IMR-90 (cell line): ENCODE data around the gene MARCOL. TPM values are rescaled to one million over a fixed set of nuclear protein-coding genes. Genes with fewer than 3 reads are reported as not detected.

Experiments used
- ATAC-seq: fragments of 200-7000 bp; cut with Tn5 transposase; 2 replicates; pipeline ENCODE4 v1.9.1; 2020; ENCODE audit warnings: low read depth, mild to moderate bottlenecking, moderate library complexity
- BruUV-seq: library from RNA; stranded (reverse); fragments of 400-500 nt; replicated peaks from 2 replicates; lab custom pipeline; 2021; lab: Mats Ljungman, UMichigan
- CTCF ChIA-PET: fragments of 300-600 bp; formaldehyde crosslinking; extraction: SDS; loops from one replicate; lab custom pipeline; 2021; ENCODE audit warnings: antibody characterized with exemption; lab: Yijun Ruan, JAX
- POLR2A ChIA-PET: fragments of 300-600 bp; sonication (Branson Sonifier 250); formaldehyde crosslinking; loops from one replicate; lab custom pipeline; 2022; ENCODE audit warnings: antibody characterized with exemption; ENCODE audit not compliant: unreplicated experiment; lab: Charles Lee
- DNase-seq: peaks from one replicate; pipeline ENCODE4 v3.0.0; 2013
- H2AFZ ChIP-seq: replicated peaks from 2 replicates; pipeline ENCODE3; 2013; ENCODE audit warnings: low read length, mild to moderate bottlenecking; ENCODE audit not compliant: poor library complexity
- H2AK5ac ChIP-seq: 2 replicates; pipeline ENCODE4 v1.6.1; 2013; ENCODE audit warnings: low read depth, low read length, inconsistent platforms
- H2AK9ac ChIP-seq: replicated peaks from 2 replicates; pipeline ENCODE3; 2013; ENCODE audit warnings: mild to moderate bottlenecking, low read depth, low read length, moderate library complexity; ENCODE audit not compliant: poor library complexity
- H2BK120ac ChIP-seq: 2 replicates; pipeline ENCODE4 v1.6.1; 2013; ENCODE audit warnings: low read depth, low read length, inconsistent platforms
- H2BK15ac ChIP-seq: 3 replicates; pipeline ENCODE4 v1.6.1; 2013; ENCODE audit warnings: low read depth, low read length, inconsistent platforms
- H2BK20ac ChIP-seq: 2 replicates; pipeline ENCODE4 v1.6.1; 2013; ENCODE audit warnings: low read depth, mild to moderate bottlenecking, inconsistent platforms, low read length, moderate library complexity
- H2BK5ac ChIP-seq: 2 replicates; pipeline ENCODE4 v1.6.1; 2013; ENCODE audit warnings: mild to moderate bottlenecking, low read depth, low read length, inconsistent platforms; ENCODE audit not compliant: poor library complexity, severe bottlenecking
- H3K14ac ChIP-seq: replicated peaks from 2 replicates; pipeline ENCODE4 v1.6.1; 2013; ENCODE audit warnings: low read depth, low read length, inconsistent platforms
- H3K18ac ChIP-seq: 2 replicates; pipeline ENCODE4 v1.6.1; 2013; ENCODE audit warnings: low read depth, low read length, control low read depth
- H3K23ac ChIP-seq: 2 replicates; pipeline ENCODE4 v1.6.1; 2013; ENCODE audit warnings: low read depth, low read length, inconsistent platforms
- H3K27ac ChIP-seq: 2 replicates; pipeline ENCODE4 v1.5.1; 2013; ENCODE audit warnings: mild to moderate bottlenecking, control low read depth, low read length; ENCODE audit not compliant: insufficient read depth
- H3K27me3 ChIP-seq: 2 replicates; pipeline ENCODE4 v1.6.1; 2013; ENCODE audit warnings: low read length; ENCODE audit not compliant: control insufficient read depth, insufficient read depth
- H3K36me3 ChIP-seq: 2 replicates; pipeline ENCODE4 v1.6.1; 2013; ENCODE audit warnings: low read length, mixed read lengths; ENCODE audit not compliant: control insufficient read depth, insufficient read depth
- H3K4ac ChIP-seq: 2 replicates; pipeline ENCODE4 v1.6.1; 2013; ENCODE audit warnings: low read depth, low read length, inconsistent platforms
- H3K4me1 ChIP-seq: 2 replicates; pipeline ENCODE4 v1.6.1; 2013; ENCODE audit warnings: low read length, mixed read lengths; ENCODE audit not compliant: control insufficient read depth, insufficient read depth
- H3K4me2 ChIP-seq: 2 replicates; pipeline ENCODE4 v1.6.1; 2013; ENCODE audit warnings: low read depth, mild to moderate bottlenecking, control low read depth, low read length, moderate library complexity
- H3K4me3 ChIP-seq: 2 replicates; pipeline ENCODE4 v1.5.1; 2013; ENCODE audit warnings: low read depth, mild to moderate bottlenecking, control low read depth, low read length, moderate library complexity; ENCODE audit not compliant: insufficient read depth
- H3K56ac ChIP-seq: 2 replicates; pipeline ENCODE4 v1.6.1; 2013; ENCODE audit warnings: low read length, inconsistent platforms; ENCODE audit not compliant: insufficient read depth; ENCODE audit errors: extremely low read depth
- H3K79me1 ChIP-seq, 2 experiments: 2 replicates each; pipeline ENCODE4 v1.6.1; 2013; ENCODE audit warnings: low read length in 2 of 2, inconsistent platforms in 1 of 2, low read depth in 1 of 2
- H3K9ac ChIP-seq: 2 replicates; pipeline ENCODE4 v1.6.1; 2013; ENCODE audit warnings: low read depth, low read length, control low read depth
- H3K9me1 ChIP-seq: 2 replicates; pipeline ENCODE4 v1.6.1; 2013; ENCODE audit warnings: low read length, inconsistent platforms; ENCODE audit not compliant: insufficient read depth
- H3K9me3 ChIP-seq: 2 replicates; pipeline ENCODE4 v1.6.1; 2013; ENCODE audit warnings: low read length; ENCODE audit not compliant: control insufficient read depth, insufficient read depth
- H4K20me1 ChIP-seq: 2 replicates; pipeline ENCODE4 v1.6.1; 2013; ENCODE audit warnings: low read length, inconsistent platforms; ENCODE audit not compliant: insufficient read depth
- H4K5ac ChIP-seq: 2 replicates; pipeline ENCODE4 v1.6.1; 2013; ENCODE audit warnings: mild to moderate bottlenecking, low read depth, low read length, control low read depth
- H4K8ac ChIP-seq, 2 experiments: 2 replicates each; pipeline ENCODE4 v1.6.1; 2013; ENCODE audit warnings: low read depth in 2 of 2, low read length in 2 of 2, control low read depth in 1 of 2, inconsistent platforms in 1 of 2
- H4K91ac ChIP-seq: 2 replicates; pipeline ENCODE4 v1.6.1; 2013; ENCODE audit warnings: low read depth, low read length, inconsistent platforms; ENCODE audit not compliant: insufficient read depth
- MAFK ChIP-seq: IDR thresholded peaks from 2 replicates; pipeline ENCODE4 v1.6.1; 2012; ENCODE audit warnings: low read depth, low read length, improper control_type of control experiment
- MXI1 ChIP-seq: IDR thresholded peaks from 2 replicates; pipeline ENCODE4 v1.6.1; 2012; ENCODE audit warnings: low read depth, mild to moderate bottlenecking, low read length, moderate library complexity, borderline replicate concordance
- WGBS, 2 experiments: methylation state at CpG; one replicate each; pipeline versions ENCODE4 v1.1.5 to v1.1.7; 2013; ENCODE audit warnings: missing lambda C conversion rate in 2 of 2; ENCODE audit not compliant: insufficient read length in 1 of 2; ENCODE audit errors: extremely low coverage in 2 of 2; 5-methylcytosine and 5-hydroxymethylcytosine counted together
- dilution Hi-C: fragments of 300-500 bp; cut with HindIII; formaldehyde crosslinking; loops from one replicate; pipeline ENCODE4 v1.14.3; 2018; ENCODE audit warnings: low sequenced_read_pairs; ENCODE audit not compliant: unreplicated experiment
- in situ Hi-C: fragments of 300-500 bp; cut with MboI; formaldehyde crosslinking; loops from 3 replicates; pipeline ENCODE4 v1.14.3; 2019; ENCODE audit warnings: low sequenced_read_pairs, inconsistent platforms, mixed read lengths
- intact Hi-C: fragments of 100-400 bp; cut with micrococcal nuclease; formaldehyde crosslinking; loops from 2 replicates; pipeline ENCODE4 v1.10.0; 2022
- polyA plus RNA-seq, 3 experiments: library from polyadenylated mRNA; depleted of rRNA; stranded (reverse); fragments of >200 nt; gene quantifications; 2 replicates each; pipeline ENCODE4 v1.2.3, GENCODE V29; 2012; ENCODE audit warnings: low replicate concordance in 1 of 3
- total RNA-seq: library from RNA; depleted of rRNA; stranded (reverse); fragments of >200 nt; gene quantifications from 2 replicates; pipeline ENCODE4 v1.2.3, GENCODE V29; 2012

The MARCOL gene
- total and polyA plus RNA-seq, 2 of the 4 experiments (the other 2 are of a cell fraction) = not detected

DNA sequence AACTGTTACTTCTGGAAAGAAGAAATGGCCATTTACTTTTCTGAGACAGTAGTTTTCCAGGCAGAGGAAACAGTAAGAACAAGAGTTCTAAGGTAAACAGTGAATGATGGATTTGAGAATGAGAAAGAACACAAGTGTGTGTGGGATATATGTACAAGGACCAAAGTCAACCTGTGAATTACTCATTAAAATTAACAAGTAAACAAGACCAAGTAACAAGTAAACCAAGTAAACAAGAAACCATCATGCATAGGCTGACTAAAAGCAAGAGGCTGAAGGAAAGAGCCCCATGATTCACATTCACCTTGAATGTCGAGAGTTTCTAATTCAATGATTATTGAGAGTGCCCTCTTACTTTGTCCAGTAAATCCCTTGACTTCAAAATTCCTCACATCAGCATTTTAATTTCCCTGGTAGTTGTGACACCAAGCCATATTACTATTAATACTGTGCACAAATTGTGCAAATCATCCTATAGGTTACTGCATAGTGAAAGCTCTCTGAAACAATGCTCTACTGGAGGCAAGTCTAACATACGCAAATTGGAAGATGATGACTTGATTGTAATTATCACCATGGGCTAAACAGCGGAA, 9.8 kb upstream of the MARCOL start:
- H2BK120ac ChIP-seq = no peak overlapping the region
- H3K56ac ChIP-seq = no peak overlapping the region
- H3K18ac ChIP-seq = no peak overlapping the region
- in situ Hi-C loops (no loop called here), intact Hi-C loops (no loop called here), dilution Hi-C loops (no loop called here)
- no peak overlapping the region for H3K9ac ChIP-seq
- BruUV-seq = no TSS peak
- H4K8ac ChIP-seq = no peak overlapping the region
- no peak overlapping the region for H3K27ac ChIP-seq
- no peak overlapping the region for H4K5ac ChIP-seq
- no peaks in the 10 kb centered on the region for H3K79me1 ChIP-seq
- H3K9me3 ChIP-seq = no peaks in the 10 kb centered on the region
- no peaks in the 10 kb centered on the region for H3K36me3 ChIP-seq
- no peaks in the 10 kb centered on the region for H4K20me1 ChIP-seq
- WGBS, 2 experiments = no CpG with 5 or more reads among the region's 3 CpGs
- ATAC-seq (no peak), DNase-seq (no peak)
- no peak overlapping the region for H2BK15ac ChIP-seq
- no peak overlapping the region for H3K4me3 ChIP-seq
- H3K4ac ChIP-seq = no peak overlapping the region
- no peak overlapping the region for H4K91ac ChIP-seq
- H3K27me3 ChIP-seq = no peaks in the 10 kb centered on the region
- H2AK9ac ChIP-seq = no peak overlapping the region
- H3K14ac ChIP-seq = no peak overlapping the region
- H3K9me1 ChIP-seq = no peaks in the 10 kb centered on the region
- H2BK20ac ChIP-seq = no peak overlapping the region
- ChIA-PET CTCF (no interaction called here), POLR2A (no interaction called here)
- H2AFZ ChIP-seq = no peak overlapping the region
- H3K23ac ChIP-seq = no peak overlapping the region
- no peak overlapping the region for H2AK5ac ChIP-seq
- H3K4me2 ChIP-seq = no peak overlapping the region
- H2BK5ac ChIP-seq = no peak overlapping the region
- TF ChIP-seq MXI1 (no peak), MAFK (peak; percentile 53)
- no peaks in the 10 kb centered on the region for H3K4me1 ChIP-seq
